ENCODE measurements around the gene KIAA0232.

The KIAA0232 gene

GRCh38 chr4:6891436-6892170 is 109.1 kb downstream of the KIAA0232 start:
- Histone ChIP-seq H3K36me3 (ENCODE audit: control insufficient read depth in 2 of 2, insufficient read depth in 2 of 2, low read length in 2 of 2) (no peaks in the 10 kb centered on the region), H3K9ac (ENCODE audit: low read length in 2 of 2) (no peak overlapping the region), H3K4me3 (ENCODE audit: low read length in 2 of 2) (no peak overlapping the region), H3K9me3 (ENCODE audit: control insufficient read depth in 2 of 2, low read length in 2 of 2) (no peaks in the 10 kb centered on the region), H3K27ac (ENCODE audit: low read length) (no peak overlapping the region), H3K27me3 (ENCODE audit: control insufficient read depth in 1 of 2, insufficient read depth in 2 of 2, low read length in 2 of 2) (no peaks in the 10 kb centered on the region), H3K4me1 (ENCODE audit: control insufficient read depth, insufficient read depth, low read length) (peaks cover 12% of the 10 kb centered on the region)

- Histone ChIP-seq H3K36me3 (ENCODE audit: control insufficient read depth in 2 of 2, insufficient read depth in 2 of 2, low read length in 2 of 2) (no peaks in the 10 kb centered on the region), H3K4me1 (ENCODE audit: control insufficient read depth, insufficient read depth, low read length) (peaks cover 11% of the 10 kb centered on the region), H3K27me3 (ENCODE audit: control insufficient read depth in 1 of 2, insufficient read depth in 2 of 2, low read length in 2 of 2) (no peaks in the 10 kb centered on the region), H3K9ac (ENCODE audit: low read length in 2 of 2) (no peak overlapping the region), H3K9me3 (ENCODE audit: control insufficient read depth in 2 of 2, low read length in 2 of 2) (no peaks in the 10 kb centered on the region), H3K4me3 (ENCODE audit: low read length in 2 of 2) (peak overlapping the region in 1 of 2 donors; percentile 35), H3K27ac (ENCODE audit: low read length) (no peak overlapping the region)
Measured at GRCh38 chr4:6892190-6892908, 109.8 kb downstream of the KIAA0232 start.

DNA sequence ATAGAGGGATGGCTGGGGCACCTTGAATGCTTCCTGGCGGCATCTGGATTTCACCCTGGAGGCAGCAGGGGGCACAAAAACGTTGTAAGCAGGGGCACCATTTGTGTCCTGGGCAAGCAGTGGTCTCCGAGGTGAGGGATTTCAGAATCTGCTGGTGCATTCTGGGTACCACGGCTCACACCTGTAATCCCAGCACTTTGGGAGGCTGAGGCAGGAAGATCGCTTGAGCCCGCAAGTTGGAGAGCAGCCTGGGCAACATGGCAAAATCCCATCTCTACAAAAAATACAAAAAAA is 110.3 kb downstream of the KIAA0232 start:
- H3K27ac ChIP-seq (ENCODE audit: low read length) = no peak overlapping the region

GRCh38 chr4:6893449-6894085 is 111.0 kb downstream of the KIAA0232 start:
- H3K27me3 ChIP-seq (ENCODE audit: control insufficient read depth in 1 of 2, insufficient read depth in 2 of 2, low read length in 2 of 2) = no peaks in the 10 kb centered on the region
- H3K27ac ChIP-seq (ENCODE audit: low read length) = no peak overlapping the region
- H3K4me1 ChIP-seq (ENCODE audit: control insufficient read depth, insufficient read depth, low read length) = peaks cover 10% of the 10 kb centered on the region
- no peak overlapping the region for H3K4me3 ChIP-seq (ENCODE audit: low read length in 2 of 2)
- H3K36me3 ChIP-seq (ENCODE audit: control insufficient read depth in 2 of 2, insufficient read depth in 2 of 2, low read length in 2 of 2) = no peaks in the 10 kb centered on the region
- H3K9me3 ChIP-seq (ENCODE audit: control insufficient read depth in 2 of 2, low read length in 2 of 2) = no peaks in the 10 kb centered on the region
- no peak overlapping the region for H3K9ac ChIP-seq (ENCODE audit: low read length in 2 of 2)

More for the DNA sequence above, 110.3 kb downstream of the KIAA0232 start:
- Histone ChIP-seq H3K36me3 (ENCODE audit: control insufficient read depth in 2 of 2, insufficient read depth in 2 of 2, low read length in 2 of 2) (no peaks in the 10 kb centered on the region), H3K4me3 (ENCODE audit: low read length in 2 of 2) (no peak overlapping the region), H3K27me3 (ENCODE audit: control insufficient read depth in 1 of 2, insufficient read depth in 2 of 2, low read length in 2 of 2) (no peaks in the 10 kb centered on the region), H3K9ac (ENCODE audit: low read length in 2 of 2) (no peak overlapping the region), H3K4me1 (ENCODE audit: control insufficient read depth, insufficient read depth, low read length) (peaks cover 10% of the 10 kb centered on the region), H3K9me3 (ENCODE audit: control insufficient read depth in 2 of 2, low read length in 2 of 2) (no peaks in the 10 kb centered on the region)

- H3K27me3 ChIP-seq (ENCODE audit: control insufficient read depth in 1 of 2, insufficient read depth in 2 of 2, low read length in 2 of 2) = no peaks in the 10 kb centered on the region
- H3K9ac ChIP-seq (ENCODE audit: low read length in 2 of 2) = no peak overlapping the region
- no peaks in the 10 kb centered on the region for H3K36me3 ChIP-seq (ENCODE audit: control insufficient read depth in 2 of 2, insufficient read depth in 2 of 2, low read length in 2 of 2)
- no peak overlapping the region for H3K4me3 ChIP-seq (ENCODE audit: low read length in 2 of 2)
- H3K27ac ChIP-seq (ENCODE audit: low read length) = no peak overlapping the region
- peaks cover 10% of the 10 kb centered on the region for H3K4me1 ChIP-seq (ENCODE audit: control insufficient read depth, insufficient read depth, low read length)
- H3K9me3 ChIP-seq (ENCODE audit: control insufficient read depth in 2 of 2, low read length in 2 of 2) = no peaks in the 10 kb centered on the region
Measured at GRCh38 chr4:6894086-6894478, 111.6 kb downstream of the KIAA0232 start.

DNA sequence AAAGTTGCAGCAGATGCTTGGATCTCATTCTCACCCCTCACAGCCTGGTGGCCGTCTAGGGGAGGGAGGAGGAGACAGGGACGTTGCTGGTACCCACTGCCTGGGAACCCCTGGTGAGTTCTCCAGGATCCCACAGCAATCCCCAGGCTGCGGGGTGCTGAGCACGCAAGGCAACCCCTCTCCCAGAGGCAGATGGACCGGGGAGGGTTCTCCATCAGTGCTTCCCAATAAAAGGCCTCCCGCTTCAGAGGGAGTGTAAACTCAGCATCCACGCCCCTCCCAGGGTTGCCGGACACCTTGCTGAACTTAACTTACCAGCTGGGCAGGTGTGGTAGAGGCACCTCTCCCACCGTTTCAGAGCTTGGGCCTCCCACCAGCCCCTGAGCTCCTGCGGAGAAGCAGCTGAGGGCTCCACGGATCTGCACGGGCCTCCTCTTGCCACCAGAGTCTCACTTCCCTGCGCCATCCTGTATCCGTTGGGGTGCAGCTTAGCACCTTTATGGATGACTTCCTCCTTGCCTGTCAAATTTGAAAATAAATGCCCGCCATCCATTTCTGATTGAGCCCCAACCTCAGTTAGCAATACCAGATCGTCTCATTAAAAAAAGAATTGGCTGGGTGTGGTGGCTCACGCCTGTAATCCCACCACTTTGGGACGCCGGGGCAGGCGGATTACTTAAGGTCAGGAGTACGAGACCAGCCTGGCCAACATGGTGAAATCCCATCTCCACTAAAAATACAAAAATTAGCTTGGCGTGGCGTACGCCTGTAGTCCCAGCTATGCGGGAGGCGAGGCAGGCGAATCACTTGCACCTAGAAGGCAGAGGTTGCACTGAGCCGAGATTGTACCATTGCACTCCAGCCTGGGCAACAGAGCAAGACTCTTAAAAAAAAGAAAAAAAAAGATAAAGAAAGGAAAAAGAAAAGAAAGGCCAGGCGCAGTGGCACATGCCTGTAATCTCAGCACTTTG is 112.3 kb downstream of the KIAA0232 start:
- Histone ChIP-seq H3K4me1 (ENCODE audit: control insufficient read depth, insufficient read depth, low read length) (peaks cover 10% of the 10 kb centered on the region), H3K4me3 (ENCODE audit: low read length in 2 of 2) (no peak overlapping the region), H3K36me3 (ENCODE audit: control insufficient read depth in 2 of 2, insufficient read depth in 2 of 2, low read length in 2 of 2) (no peaks in the 10 kb centered on the region), H3K9ac (ENCODE audit: low read length in 2 of 2) (no peak overlapping the region), H3K9me3 (ENCODE audit: control insufficient read depth in 2 of 2, low read length in 2 of 2) (no peaks in the 10 kb centered on the region), H3K27me3 (ENCODE audit: control insufficient read depth in 1 of 2, insufficient read depth in 2 of 2, low read length in 2 of 2) (no peaks in the 10 kb centered on the region), H3K27ac (ENCODE audit: low read length) (no peak overlapping the region)

- no peaks in the 10 kb centered on the region for H3K27me3 ChIP-seq (ENCODE audit: control insufficient read depth in 1 of 2, insufficient read depth in 2 of 2, low read length in 2 of 2)
- no peaks in the 10 kb centered on the region for H3K9me3 ChIP-seq (ENCODE audit: control insufficient read depth in 2 of 2, low read length in 2 of 2)
- no peak overlapping the region for H3K9ac ChIP-seq (ENCODE audit: low read length in 2 of 2)
- peaks cover 10% of the 10 kb centered on the region for H3K4me1 ChIP-seq (ENCODE audit: control insufficient read depth, insufficient read depth, low read length)
- no peak overlapping the region for H3K4me3 ChIP-seq (ENCODE audit: low read length in 2 of 2)
- no peak overlapping the region for H3K27ac ChIP-seq (ENCODE audit: low read length)
- no peaks in the 10 kb centered on the region for H3K36me3 ChIP-seq (ENCODE audit: control insufficient read depth in 2 of 2, insufficient read depth in 2 of 2, low read length in 2 of 2)
Measured at GRCh38 chr4:6896035-6896434, 113.5 kb downstream of the KIAA0232 start.

GRCh38 chr4:6898763-6899162 is 116.2 kb downstream of the KIAA0232 start:
- H3K36me3 ChIP-seq (ENCODE audit: control insufficient read depth in 2 of 2, insufficient read depth in 2 of 2, low read length in 2 of 2) = no peaks in the 10 kb centered on the region
- H3K27me3 ChIP-seq (ENCODE audit: control insufficient read depth in 1 of 2, insufficient read depth in 2 of 2, low read length in 2 of 2) = no peaks in the 10 kb centered on the region
- H3K4me3 ChIP-seq (ENCODE audit: low read length in 2 of 2) = no peak overlapping the region
- no peak overlapping the region for H3K27ac ChIP-seq (ENCODE audit: low read length)
- no peaks in the 10 kb centered on the region for H3K9me3 ChIP-seq (ENCODE audit: control insufficient read depth in 2 of 2, low read length in 2 of 2)
- H3K9ac ChIP-seq (ENCODE audit: low read length in 2 of 2) = no peak overlapping the region
- H3K4me1 ChIP-seq (ENCODE audit: control insufficient read depth, insufficient read depth, low read length) = no peaks in the 10 kb centered on the region

DNA sequence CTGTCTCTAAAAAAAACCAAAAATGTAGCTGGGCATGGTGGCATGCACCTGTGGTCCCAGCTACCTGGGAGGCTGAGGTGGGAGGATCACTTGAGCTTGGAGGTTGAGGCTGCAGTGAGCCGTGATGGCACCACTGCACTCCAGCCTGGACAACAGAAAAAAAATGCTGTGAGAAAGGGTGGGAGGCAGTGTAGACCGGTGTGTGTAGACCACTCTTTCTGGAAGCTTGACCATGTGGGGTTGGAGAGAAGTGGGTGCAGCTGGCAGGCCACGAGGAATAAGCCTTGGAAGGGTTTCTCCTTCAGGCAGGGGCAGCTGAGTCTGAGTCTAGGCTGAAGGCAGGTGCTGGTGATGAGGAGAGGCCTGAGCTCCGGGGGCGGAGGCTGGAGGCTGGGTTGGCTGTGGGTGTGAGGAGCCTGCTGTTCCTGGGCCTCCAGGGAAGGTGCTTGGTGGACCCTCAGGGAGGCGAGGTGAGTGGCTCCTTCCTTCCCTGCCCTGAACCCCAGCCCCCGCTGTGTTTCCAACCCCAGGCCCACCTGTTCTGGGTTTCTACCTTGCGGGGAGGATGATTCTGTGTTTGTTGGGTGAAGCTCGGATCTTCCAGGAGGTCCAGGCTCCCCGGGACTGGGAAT is 117.8 kb downstream of the KIAA0232 start:
- Histone ChIP-seq H3K4me3 (ENCODE audit: low read length in 2 of 2) (no peak overlapping the region), H3K36me3 (ENCODE audit: control insufficient read depth in 2 of 2, insufficient read depth in 2 of 2, low read length in 2 of 2) (no peaks in the 10 kb centered on the region), H3K9ac (ENCODE audit: low read length in 2 of 2) (no peak overlapping the region), H3K27me3 (ENCODE audit: control insufficient read depth in 1 of 2, insufficient read depth in 2 of 2, low read length in 2 of 2) (no peaks in the 10 kb centered on the region), H3K4me1 (ENCODE audit: control insufficient read depth, insufficient read depth, low read length) (no peaks in the 10 kb centered on the region), H3K9me3 (ENCODE audit: control insufficient read depth in 2 of 2, low read length in 2 of 2) (no peaks in the 10 kb centered on the region), H3K27ac (ENCODE audit: low read length) (no peak overlapping the region)

DNA sequence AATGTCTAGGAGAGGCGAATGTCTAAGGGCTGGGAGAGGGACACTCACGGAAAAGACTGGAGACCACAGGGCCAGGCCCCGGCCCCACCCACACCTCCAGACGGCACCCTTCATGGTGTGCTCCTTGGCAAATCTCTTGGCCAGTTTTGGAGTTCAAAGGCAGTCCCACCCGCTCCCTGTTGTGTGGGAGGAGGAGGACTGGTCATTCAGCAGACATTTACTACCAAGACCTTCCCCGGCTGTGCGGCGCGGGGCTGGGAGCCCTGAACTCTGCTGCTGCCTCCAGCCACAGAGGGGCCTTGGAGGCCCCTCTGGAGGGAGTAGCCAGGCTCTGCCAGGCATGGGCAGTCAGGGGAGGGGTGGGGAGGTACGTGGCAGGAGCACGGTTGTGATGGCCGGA is 118.4 kb downstream of the KIAA0232 start:
- Histone ChIP-seq H3K27ac (ENCODE audit: low read length) (no peak overlapping the region), H3K27me3 (ENCODE audit: control insufficient read depth in 1 of 2, insufficient read depth in 2 of 2, low read length in 2 of 2) (peaks cover 0 to 2% of the 10 kb centered on the region in 2 donors), H3K9ac (ENCODE audit: low read length in 2 of 2) (no peak overlapping the region), H3K36me3 (ENCODE audit: control insufficient read depth in 2 of 2, insufficient read depth in 2 of 2, low read length in 2 of 2) (no peaks in the 10 kb centered on the region), H3K4me1 (ENCODE audit: control insufficient read depth, insufficient read depth, low read length) (no peaks in the 10 kb centered on the region), H3K4me3 (ENCODE audit: low read length in 2 of 2) (no peak overlapping the region), H3K9me3 (ENCODE audit: control insufficient read depth in 2 of 2, low read length in 2 of 2) (no peaks in the 10 kb centered on the region)
